Testis (tissue), 3 donors: ENCODE measurements around the gene SCNN1B. TPM values are rescaled to one million over a fixed set of nuclear protein-coding genes. Genes with fewer than 3 reads are reported as not detected.

Experiments used
- DNase-seq: peaks from one replicate; pipeline ENCODE4 v3.0.0-alpha.2; 2019
- H3K27ac ChIP-seq, 2 donors: fragments of 200-600 bp; sonication (generic); one replicate each; pipeline ENCODE4 v1.5.1; 2019
- H3K27me3 ChIP-seq: fragments of 200-600 bp; sonication (generic); one replicate; pipeline ENCODE4 v1.5.1; 2019
- H3K36me3 ChIP-seq: fragments of 200-600 bp; sonication (generic); one replicate; pipeline ENCODE4 v1.5.1; 2017; ENCODE audit warnings: low read depth; ENCODE audit errors: missing control alignments
- H3K4me1 ChIP-seq: fragments of 200-600 bp; sonication (generic); one replicate; pipeline ENCODE4 v1.5.1; 2019
- H3K4me3 ChIP-seq, 2 donors: fragments of 200-600 bp; sonication (generic); one replicate each; pipeline ENCODE4 v1.5.1; 2017 to 2019
- H3K9me3 ChIP-seq: fragments of 200-600 bp; sonication (generic); one replicate; pipeline ENCODE4 v1.5.1; 2017
- CTCF ChIP-seq, 3 experiments: fragments of 450-650 bp in 2 of 3; fragments of 200-600 bp in 1 of 3; sonication (generic) in 1 of 3; IDR thresholded peaks; one replicate each; pipeline ENCODE4 v1.5.1; 2016 to 2019; ENCODE audit warnings: antibody characterized with exemption in 3 of 3, mild to moderate bottlenecking in 2 of 3, moderate library complexity in 1 of 3
- POLR2A ChIP-seq: fragments of 450-650 bp; IDR thresholded peaks from one replicate; pipeline ENCODE4 v1.6.1; 2017; ENCODE audit warnings: antibody characterized with exemption, mild to moderate bottlenecking, moderate library complexity
- whole genome bisulfite sequencing, 2 donors: methylation state at CpG; one replicate each; pipeline ENCODE4 v1.1.5; 2018; 5-methylcytosine and 5-hydroxymethylcytosine counted together
- intact Hi-C: fragments of 100-400 bp; cut with DNase I; formaldehyde crosslinking; loops from one replicate; pipeline ENCODE4 v1.15.1; 2023; ENCODE audit warnings: low total_unique reads
- polyA plus RNA-seq: library from polyadenylated mRNA; stranded (reverse); fragments of 350-450 nt; fragmentation: Illumina TruSeq; extraction: RNeasy Lipid Tissue Mini Kit (QIAGEN cat#74804); gene quantifications from one replicate; pipeline ENCODE4 v1.2.3, GENCODE V29; 2014; ENCODE audit warnings: low read depth, low replicate concordance; ENCODE audit not compliant: insufficient read depth
- total RNA-seq, 2 donors: library from RNA; depleted of rRNA; stranded (reverse); fragments of >200 nt; gene quantifications; one replicate each; pipeline ENCODE4 v1.2.3, GENCODE V29; 2016

SCNN1B gene
- total and polyA plus RNA-seq, 3 donors from 2014 or later: 0.31 to 1.1 (median 0.55) TPM

GRCh38 chr16:23428351-23428750 is 126.2 kb downstream of the SCNN1B start:
- no peaks in the 10 kb centered on the region for H3K36me3 ChIP-seq

More at GRCh38 chr16:23428351-23428750, 126.2 kb downstream of the SCNN1B start:
- 73 to 89% methylated on average over 2 of the region's 2 CpGs for WGBS, 2 donors
- Histone ChIP-seq H3K4me1 (peaks cover under 1% of the 10 kb centered on the region), H3K27me3 (no peaks in the 10 kb centered on the region), H3K4me3 (no peak overlapping the region), H3K27ac (no peak overlapping the region), H3K9me3 (no peaks in the 10 kb centered on the region)
- DNase-seq: no peak
- TF ChIP-seq CTCF (IDR thresholded peaks at IDR 0.05) (no peak), POLR2A (no peak)
- intact Hi-C loops: no loop called here

Other genes with a start within 250 kb of the SCNN1B start
- 10 to 100 TPM; 73.1 to 73.6 TPM for gene USP31, start 152.8 kb upstream of the SCNN1B start, total RNA-seq
- 23.3 TPM for gene USP31, start 152.8 kb upstream of the SCNN1B start, polyA plus RNA-seq
- gene SCNN1G, start 119.6 kb upstream of the SCNN1B start, total RNA-seq: under 1 TPM; 0.16 to 0.19 TPM
- gene SCNN1G, start 119.6 kb upstream of the SCNN1B start, polyA plus RNA-seq: not detected
- 10 to 100 TPM; 35.1 to 40.7 TPM for gene COG7, start 150.9 kb downstream of the SCNN1B start, total RNA-seq
- 21.5 TPM for gene COG7, start 150.9 kb downstream of the SCNN1B start, polyA plus RNA-seq
- gene GGA2, start 208.2 kb downstream of the SCNN1B start, total RNA-seq: 10 to 100 TPM; 60.6 to 71.9 TPM
- 47.2 TPM for gene GGA2, start 208.2 kb downstream of the SCNN1B start, polyA plus RNA-seq